Ishikawa (cell line): ENCODE results near the gene RNF39.

ENCODE experiments used
- NFIC ChIP-seq: IDR thresholded peaks from 2 replicates; pipeline ENCODE4 v1.6.1; 2012
- RAD21 ChIP-seq: IDR thresholded peaks from 2 replicates; pipeline ENCODE4 v1.6.1; 2012; ENCODE audit warnings: low read depth
- TEAD4 ChIP-seq: IDR thresholded peaks from 2 replicates; pipeline ENCODE4 v1.6.1; 2012
- YY1 ChIP-seq: IDR thresholded peaks from 2 replicates; pipeline ENCODE4 v1.6.1; 2012; ENCODE audit warnings: low read depth

DNA sequence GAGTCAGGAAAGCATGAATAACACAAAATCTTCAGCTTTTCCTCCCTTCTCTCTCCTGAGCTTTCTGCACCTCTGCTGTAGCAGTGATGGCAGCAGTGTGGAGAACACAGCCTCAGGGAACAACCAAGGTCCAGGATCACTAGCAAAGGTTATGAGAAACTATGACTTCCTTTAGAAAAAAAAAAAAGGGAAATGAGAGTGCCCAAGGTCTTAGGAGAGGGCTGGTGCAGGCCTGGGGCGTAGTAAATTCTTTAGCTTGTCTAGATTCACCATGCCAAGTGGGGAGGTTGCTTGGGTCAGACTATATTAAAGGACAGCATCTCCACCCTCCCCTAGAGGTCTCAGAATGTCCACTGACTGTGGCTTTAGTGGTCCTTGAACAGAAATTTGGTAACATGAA lies 54.9 kb downstream of the RNF39 start:
- no peak for TF ChIP-seq RAD21
- no peak for TF ChIP-seq YY1
- no peak for TF ChIP-seq TEAD4
- no peak for TF ChIP-seq NFIC
